GM18508 (cell line): ENCODE measurements around the gene SNX3.

Source experiments
- ATAC-seq: cut with Tn5 transposase; IDR thresholded peaks from one replicate; pipeline ENCODE4 v1.9.1; 2021; ENCODE audit warnings: moderate number of reproducible peaks; ENCODE audit not compliant: insufficient read depth, unreplicated experiment

SNX3 gene

GRCh38 chr6:108161724-108162282 lies 99.0 kb downstream of the SNX3 start:
- no peak for ATAC-seq
